ENCODE measurements around the gene NR2F6.
"Not testable (repeated sequence)": the region's sequence is repeated elsewhere in the genome, so short reads cannot be mapped to it uniquely, and the experiment has no call there.

NR2F6 gene

GRCh38 chr19:17245535-17245984, at the start of gene NR2F6:
NR2F6 (minus strand) TSS chr19:17245919; CDS start chr19:17245220, 699 bp downstream.
- no peak for DNase-seq (ENCODE audit: low spot score)

GRCh38 chr19:17294051-17294891, 48.6 kb upstream of the NR2F6 start:
- peak; percentile 21 for DNase-seq (ENCODE audit: low spot score)

- no peak for DNase-seq (ENCODE audit: low spot score)
These were observed 47.9 kb upstream of the NR2F6 start for GRCh38 chr19:17293605-17294004.

GRCh38 chr19:17292301-17293074, 46.8 kb upstream of the NR2F6 start:
- peak; percentile 85 for DNase-seq (ENCODE audit: low spot score)

- DNase-seq (ENCODE audit: low spot score) = peak; percentile 23
These were observed 43.8 kb upstream of the NR2F6 start for GRCh38 chr19:17289489-17289888.

- no peak for DNase-seq (ENCODE audit: low spot score)
These were observed 41.0 kb upstream of the NR2F6 start for GRCh38 chr19:17286752-17287151.

- no peak for DNase-seq (ENCODE audit: low spot score)
These were observed 40.5 kb upstream of the NR2F6 start for GRCh38 chr19:17286263-17286662.

- DNase-seq (ENCODE audit: low spot score) = no peak
These were observed 39.9 kb upstream of the NR2F6 start for GRCh38 chr19:17285415-17286135.

GRCh38 chr19:17283504-17283996, 37.8 kb upstream of the NR2F6 start:
- no peak for DNase-seq (ENCODE audit: low spot score)

GRCh38 chr19:17282488-17283125, 36.9 kb upstream of the NR2F6 start:
- peak; percentile 79 for DNase-seq (ENCODE audit: low spot score)

GRCh38 chr19:17281391-17282304, 35.9 kb upstream of the NR2F6 start, which contains the start of gene ANKLE1:
ANKLE1 (plus strand) TSS chr19:17281901; CDS start chr19:17281921, 20 bp downstream.
- DNase-seq (ENCODE audit: low spot score) = peak; percentile 18

- DNase-seq (ENCODE audit: low spot score) = no peak
These were observed 33.7 kb upstream of the NR2F6 start for GRCh38 chr19:17279436-17279835.

- DNase-seq (ENCODE audit: low spot score) = no peak
These were observed 29.9 kb upstream of the NR2F6 start for GRCh38 chr19:17275441-17276175.

- not testable (repeated sequence) for DNase-seq (ENCODE audit: low spot score)
These were observed 29.2 kb upstream of the NR2F6 start for GRCh38 chr19:17274892-17275291.

- no peak for DNase-seq (ENCODE audit: low spot score)
These were observed 23.0 kb upstream of the NR2F6 start for GRCh38 chr19:17268754-17269153.

GRCh38 chr19:17266975-17267788, 21.5 kb upstream of the NR2F6 start, which contains the start of gene BABAM1:
BABAM1 (plus strand) TSS chr19:17267443; CDS start chr19:17268807, 1,364 bp downstream.
- DNase-seq (ENCODE audit: low spot score) = peak; percentile 98

- no peak for DNase-seq (ENCODE audit: low spot score)
These were observed 20.9 kb upstream of the NR2F6 start for GRCh38 chr19:17266589-17266974.

GRCh38 chr19:17266026-17266425, 20.3 kb upstream of the NR2F6 start:
- DNase-seq (ENCODE audit: low spot score) = no peak

GRCh38 chr19:17264641-17264979, 18.9 kb upstream of the NR2F6 start, which contains the start of gene USHBP1:
USHBP1 (minus strand) TSS chr19:17264745; CDS start chr19:17264299, 446 bp downstream.
- no peak for DNase-seq (ENCODE audit: low spot score)
